Measurements from ENCODE around the gene PRSS50.

GRCh38 chr3:46755646-46756045, 38.0 kb upstream of the PRSS50 start:
- no peak for TF ChIP-seq CTCF (IDR thresholded peaks at IDR 0.05)
- no peak for TF ChIP-seq POLR2A (IDR thresholded peaks at IDR 0.05)

All from prostate gland (tissue), 2 donors.